Osteocyte (in vitro differentiated cells): ENCODE measurements around the gene RHO. TPM values are rescaled to one million over a fixed set of nuclear protein-coding genes. Genes with fewer than 3 reads are reported as not detected.
A peak's percentile ranks its signal among the peaks of the same experiment; 100 is the strongest.
"Not testable (repeated sequence)": the region's sequence is repeated elsewhere in the genome, so short reads cannot be mapped to it uniquely, and the experiment has no call there.

Experiments
- DNase-seq: peaks from one replicate; pipeline ENCODE4 v3.0.0; 2021; ENCODE audit warnings: mixed read lengths; ENCODE audit not compliant: unreplicated experiment; ENCODE audit errors: extremely low spot score
- H3K27ac Mint-ChIP-seq: one replicate; pipeline ENCODE4 v1.8.0; 2021; ENCODE audit warnings: mild to moderate bottlenecking, mixed read lengths; ENCODE audit not compliant: unreplicated experiment
- H3K27me3 Mint-ChIP-seq: one replicate; pipeline ENCODE4 v1.8.0; 2021; ENCODE audit warnings: mixed read lengths; ENCODE audit not compliant: unreplicated experiment
- H3K36me3 Mint-ChIP-seq: one replicate; pipeline ENCODE4 v1.8.0; 2021; ENCODE audit warnings: mixed read lengths; ENCODE audit not compliant: unreplicated experiment
- H3K4me1 Mint-ChIP-seq: one replicate; pipeline ENCODE4 v1.8.0; 2021; ENCODE audit warnings: mixed read lengths; ENCODE audit not compliant: unreplicated experiment
- H3K4me3 Mint-ChIP-seq: one replicate; pipeline ENCODE4 v1.8.0; 2021; ENCODE audit warnings: mild to moderate bottlenecking, moderate library complexity, mixed read lengths; ENCODE audit not compliant: unreplicated experiment
- H3K9me3 Mint-ChIP-seq: one replicate; pipeline ENCODE4 v1.8.0; 2021; ENCODE audit warnings: mixed read lengths; ENCODE audit not compliant: unreplicated experiment
- long read RNA-seq: library from polyadenylated mRNA; unstranded; transcript quantifications from one replicate; pipeline ENCODE4 v2.0.0, GENCODE V29; 2021
- total RNA-seq: library from RNA; stranded (reverse); gene quantifications from 2 replicates; pipeline ENCODE4 v1.2.1, GENCODE V29; 2021
- TF ChIP-seq, protein P1 (sequence below): fragments of 200-600 bp; sonication (generic); IDR thresholded peaks from 2 replicates; pipeline ENCODE4 v1.5.0; 2021; ENCODE audit warnings: antibody characterized with exemption, mild to moderate bottlenecking, moderate library complexity

Gene RHO
- not detected in 2 replicates for total RNA-seq
- long read RNA-seq, result 0 reads

DNA sequence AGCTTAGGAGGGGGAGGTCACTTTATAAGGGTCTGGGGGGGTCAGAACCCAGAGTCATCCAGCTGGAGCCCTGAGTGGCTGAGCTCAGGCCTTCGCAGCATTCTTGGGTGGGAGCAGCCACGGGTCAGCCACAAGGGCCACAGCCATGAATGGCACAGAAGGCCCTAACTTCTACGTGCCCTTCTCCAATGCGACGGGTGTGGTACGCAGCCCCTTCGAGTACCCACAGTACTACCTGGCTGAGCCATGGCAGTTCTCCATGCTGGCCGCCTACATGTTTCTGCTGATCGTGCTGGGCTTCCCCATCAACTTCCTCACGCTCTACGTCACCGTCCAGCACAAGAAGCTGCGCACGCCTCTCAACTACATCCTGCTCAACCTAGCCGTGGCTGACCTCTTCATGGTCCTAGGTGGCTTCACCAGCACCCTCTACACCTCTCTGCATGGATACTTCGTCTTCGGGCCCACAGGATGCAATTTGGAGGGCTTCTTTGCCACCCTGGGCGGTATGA, at the start of gene RHO:
Gene RHO, plus strand, starts transcription at position 51 of the 512 bp plus-strand sequence. Its CDS starts 95 bp downstream, at position 146.
- no peak for DNase-seq
- no peak within 1 kb of the TSS for H3K4me3 Mint-ChIP-seq
- H3K27ac Mint-ChIP-seq, result peak within 1 kb of the TSS; percentile 27
- H3K4me1 Mint-ChIP-seq, result peaks cover 49% of the 10 kb centered on the region
- TF ChIP-seq, protein P1, sequence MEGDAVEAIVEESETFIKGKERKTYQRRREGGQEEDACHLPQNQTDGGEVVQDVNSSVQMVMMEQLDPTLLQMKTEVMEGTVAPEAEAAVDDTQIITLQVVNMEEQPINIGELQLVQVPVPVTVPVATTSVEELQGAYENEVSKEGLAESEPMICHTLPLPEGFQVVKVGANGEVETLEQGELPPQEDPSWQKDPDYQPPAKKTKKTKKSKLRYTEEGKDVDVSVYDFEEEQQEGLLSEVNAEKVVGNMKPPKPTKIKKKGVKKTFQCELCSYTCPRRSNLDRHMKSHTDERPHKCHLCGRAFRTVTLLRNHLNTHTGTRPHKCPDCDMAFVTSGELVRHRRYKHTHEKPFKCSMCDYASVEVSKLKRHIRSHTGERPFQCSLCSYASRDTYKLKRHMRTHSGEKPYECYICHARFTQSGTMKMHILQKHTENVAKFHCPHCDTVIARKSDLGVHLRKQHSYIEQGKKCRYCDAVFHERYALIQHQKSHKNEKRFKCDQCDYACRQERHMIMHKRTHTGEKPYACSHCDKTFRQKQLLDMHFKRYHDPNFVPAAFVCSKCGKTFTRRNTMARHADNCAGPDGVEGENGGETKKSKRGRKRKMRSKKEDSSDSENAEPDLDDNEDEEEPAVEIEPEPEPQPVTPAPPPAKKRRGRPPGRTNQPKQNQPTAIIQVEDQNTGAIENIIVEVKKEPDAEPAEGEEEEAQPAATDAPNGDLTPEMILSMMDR, result no peak
- no peaks in the 10 kb centered on the region for H3K36me3 Mint-ChIP-seq
- no peaks in the 10 kb centered on the region for H3K27me3 Mint-ChIP-seq
- H3K9me3 Mint-ChIP-seq, result no peaks in the 10 kb centered on the region

- not testable (repeated sequence) for H3K27ac Mint-ChIP-seq, H3K27me3 Mint-ChIP-seq, H3K4me3 Mint-ChIP-seq, H3K9me3 Mint-ChIP-seq, DNase-seq
- H3K36me3 Mint-ChIP-seq, result peaks cover 35% of the 10 kb centered on the region
- peaks cover 20% of the 10 kb centered on the region for H3K4me1 Mint-ChIP-seq
Observed at GRCh38 chr3:129481225-129481765, 47.1 kb upstream of the RHO start.

DNA sequence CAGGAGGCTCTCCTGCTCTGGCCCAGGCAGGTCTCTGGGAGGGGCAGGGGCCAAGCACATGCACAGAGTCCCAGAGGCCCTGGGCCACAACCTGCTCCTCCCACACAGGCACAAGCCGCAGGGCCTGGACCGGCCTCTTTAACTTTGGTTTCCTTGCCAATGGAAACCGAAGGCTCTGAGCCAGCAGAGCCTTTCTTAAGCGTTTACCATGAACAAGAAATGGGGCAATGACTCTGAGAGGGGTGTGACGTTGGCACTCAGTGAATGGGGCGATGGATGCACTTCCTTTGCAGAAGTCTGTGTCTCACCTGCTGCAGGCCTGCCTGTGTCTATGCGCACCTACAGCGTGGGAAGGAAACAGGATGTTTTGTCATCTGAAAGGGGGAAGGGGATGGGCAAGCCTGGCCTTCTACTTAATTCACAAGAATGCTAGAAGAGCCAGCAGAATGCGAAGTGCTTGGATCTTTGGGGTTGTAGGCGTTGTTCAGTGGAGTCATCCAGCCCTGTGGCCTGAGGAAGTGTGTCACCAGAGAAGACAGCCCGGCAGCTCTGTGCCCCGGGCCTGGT, 46.6 kb upstream of the RHO start:
- DNase-seq, result no peak
- Mint-ChIP-seq H3K27ac (no peak overlapping the region), H3K27me3 (no peaks in the 10 kb centered on the region), H3K36me3 (peaks cover 31% of the 10 kb centered on the region), H3K4me3 (no peak overlapping the region), H3K9me3 (no peaks in the 10 kb centered on the region), H3K4me1 (peaks cover 26% of the 10 kb centered on the region)
- TF ChIP-seq, protein P1, result no peak

DNA sequence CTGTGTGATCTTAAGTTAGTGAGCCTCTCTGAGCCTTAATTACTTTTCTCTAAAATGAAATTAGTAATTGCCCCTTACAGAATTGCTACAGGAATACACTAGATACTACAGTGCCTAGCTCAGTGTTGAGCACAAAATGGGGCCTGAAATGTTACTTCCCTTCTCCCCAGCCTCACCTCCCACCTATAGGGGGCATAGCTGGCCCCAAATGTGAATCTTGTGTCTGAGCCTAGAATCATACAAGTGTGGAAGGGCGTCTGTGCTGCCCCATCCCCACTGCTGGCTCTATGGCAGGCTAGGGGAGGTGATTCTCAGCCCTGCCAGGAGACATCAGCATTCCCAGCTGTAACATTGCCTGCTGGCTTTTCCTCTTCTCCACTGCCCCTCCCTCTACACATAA, 45.7 kb upstream of the RHO start:
- H3K4me3 Mint-ChIP-seq, result no peak overlapping the region
- no peaks in the 10 kb centered on the region for H3K9me3 Mint-ChIP-seq
- TF ChIP-seq, protein P1, result peak; percentile 25
- H3K36me3 Mint-ChIP-seq, result peaks cover 25% of the 10 kb centered on the region
- no peaks in the 10 kb centered on the region for H3K27me3 Mint-ChIP-seq
- no peak for DNase-seq
- H3K27ac Mint-ChIP-seq, result no peak overlapping the region
- H3K4me1 Mint-ChIP-seq, result peaks cover 30% of the 10 kb centered on the region

DNA sequence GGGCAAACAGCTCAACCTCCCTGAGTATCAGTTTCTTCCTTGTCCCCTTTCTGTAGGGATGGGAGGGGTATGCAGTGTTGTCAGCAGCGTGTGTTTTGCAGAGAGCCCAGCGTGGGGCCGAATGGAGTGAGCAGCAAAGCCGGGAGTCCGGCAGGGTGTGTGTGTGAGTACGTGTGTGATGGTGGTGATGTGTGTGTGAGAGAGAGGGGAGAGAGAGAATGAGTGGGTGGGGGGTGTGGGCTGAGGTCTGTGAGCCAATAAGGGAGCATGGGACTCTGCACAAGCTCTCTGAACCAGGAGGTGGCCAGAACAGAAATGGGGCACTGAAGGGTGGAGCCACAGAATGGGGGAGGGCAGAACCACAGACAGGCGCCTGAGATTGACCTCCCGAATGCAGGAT, 44.6 kb upstream of the RHO start:
- DNase-seq, result no peak
- H3K27ac Mint-ChIP-seq, result no peak overlapping the region
- TF ChIP-seq, protein P1, result no peak
- H3K4me3 Mint-ChIP-seq, result no peak overlapping the region
- H3K4me1 Mint-ChIP-seq, result peaks cover 30% of the 10 kb centered on the region
- H3K27me3 Mint-ChIP-seq, result no peaks in the 10 kb centered on the region
- H3K36me3 Mint-ChIP-seq, result peaks cover 25% of the 10 kb centered on the region
- no peaks in the 10 kb centered on the region for H3K9me3 Mint-ChIP-seq

DNA sequence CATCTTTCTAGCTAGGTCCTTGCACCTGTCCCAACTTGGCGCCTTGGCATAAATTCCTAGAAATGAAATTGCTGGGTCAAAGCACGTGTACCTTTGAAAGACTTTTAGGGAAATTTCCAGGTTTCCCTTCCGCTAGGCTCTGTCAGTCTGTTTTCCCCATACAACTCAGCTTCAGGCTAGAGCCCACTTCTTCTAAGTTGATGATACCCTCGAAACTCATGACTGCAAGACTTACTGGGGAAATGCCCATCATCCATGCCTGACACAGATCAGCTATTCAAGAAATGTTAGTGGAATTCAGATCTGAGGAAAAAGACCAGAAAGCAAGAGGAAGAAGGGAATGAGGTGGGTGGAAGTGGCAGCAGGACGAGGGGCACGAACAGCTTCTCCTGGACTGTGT, 43.3 kb upstream of the RHO start:
- not testable (repeated sequence) for H3K27me3 Mint-ChIP-seq, H3K4me3 Mint-ChIP-seq, DNase-seq, H3K9me3 Mint-ChIP-seq
- peaks cover 30% of the 10 kb centered on the region for H3K4me1 Mint-ChIP-seq
- H3K27ac Mint-ChIP-seq, result peak overlapping the region; percentile 67
- peaks cover 19% of the 10 kb centered on the region for H3K36me3 Mint-ChIP-seq
